Dendritic cell treated with granulocyte-macrophage colony-stimulating factor and Interleukin-4, amounts not matched to agents 40 ng/mL and 50 ng/mL, for 4 days (primary cell): Measurements from ENCODE around the gene GALNT10.

ENCODE experiments used
- H3K27ac Mint-ChIP-seq: one replicate; pipeline ENCODE4 v1.8.0; 2022; ENCODE audit warnings: mild to moderate bottlenecking, mixed read lengths
- H3K27me3 Mint-ChIP-seq: one replicate; pipeline ENCODE4 v1.8.0; 2022; ENCODE audit warnings: mild to moderate bottlenecking, mixed read lengths
- H3K36me3 Mint-ChIP-seq: one replicate; pipeline ENCODE4 v1.8.0; 2022; ENCODE audit warnings: low read depth, mixed read lengths
- H3K4me1 Mint-ChIP-seq: one replicate; pipeline ENCODE4 v1.8.0; 2022; ENCODE audit warnings: low read depth, mixed read lengths
- H3K4me3 Mint-ChIP-seq: one replicate; pipeline ENCODE4 v1.8.0; 2022; ENCODE audit warnings: mild to moderate bottlenecking, moderate library complexity, mixed read lengths
- H3K9me3 Mint-ChIP-seq: one replicate; pipeline ENCODE4 v1.8.0; 2022; ENCODE audit warnings: mixed read lengths
- intact Hi-C: fragments of 100-400 bp; cut with micrococcal nuclease; formaldehyde crosslinking; loops from one replicate; pipeline ENCODE4 v1.15.0; 2022

GALNT10 gene

DNA sequence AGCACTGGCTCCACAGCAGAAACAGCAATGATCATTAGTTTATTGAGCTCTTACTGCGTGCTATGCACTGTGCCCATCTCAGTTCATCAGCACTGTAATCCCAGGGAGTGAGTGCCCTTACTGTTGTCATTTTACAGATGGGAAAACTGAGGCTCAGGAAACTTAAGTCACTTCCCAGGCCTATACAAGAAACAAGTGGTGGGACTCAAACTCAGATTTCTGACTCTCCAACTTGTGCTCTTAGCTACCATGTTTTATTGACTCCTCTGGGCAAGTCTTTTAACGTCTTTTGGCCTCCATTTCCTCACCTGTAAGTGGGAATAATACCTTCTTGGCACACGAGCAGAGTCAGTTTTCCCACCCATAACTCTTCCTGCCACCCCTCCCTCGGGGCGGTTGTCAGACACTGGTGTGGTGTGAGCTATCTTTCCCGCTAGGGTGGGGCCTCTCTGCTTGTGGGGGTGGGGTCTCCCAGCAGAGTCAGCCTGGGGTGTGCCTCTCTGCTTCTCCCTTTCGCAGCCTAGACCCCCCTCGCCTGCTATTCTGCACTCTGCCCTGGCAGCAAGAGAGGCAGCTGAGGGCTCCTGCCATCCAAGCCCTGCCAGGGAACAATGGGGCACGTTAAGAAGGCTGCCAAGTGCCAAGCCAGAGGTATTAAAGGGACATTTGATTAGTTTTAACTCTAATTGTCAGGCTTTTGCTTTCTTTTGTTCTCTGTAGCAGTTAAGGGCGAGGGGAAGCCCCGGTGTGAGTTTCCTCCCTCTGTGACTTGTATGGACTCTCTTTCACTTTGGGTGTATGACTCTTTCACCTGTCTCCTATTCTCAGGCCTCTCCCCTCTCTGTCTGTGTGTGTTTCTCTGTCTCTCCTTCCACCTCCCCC lies 12.1 kb downstream of the GALNT10 start:
- Mint-ChIP-seq H3K4me1 (peaks cover 35% of the 10 kb centered on the region), H3K36me3 (peaks cover 26% of the 10 kb centered on the region), H3K27me3 (no peaks in the 10 kb centered on the region)

DNA sequence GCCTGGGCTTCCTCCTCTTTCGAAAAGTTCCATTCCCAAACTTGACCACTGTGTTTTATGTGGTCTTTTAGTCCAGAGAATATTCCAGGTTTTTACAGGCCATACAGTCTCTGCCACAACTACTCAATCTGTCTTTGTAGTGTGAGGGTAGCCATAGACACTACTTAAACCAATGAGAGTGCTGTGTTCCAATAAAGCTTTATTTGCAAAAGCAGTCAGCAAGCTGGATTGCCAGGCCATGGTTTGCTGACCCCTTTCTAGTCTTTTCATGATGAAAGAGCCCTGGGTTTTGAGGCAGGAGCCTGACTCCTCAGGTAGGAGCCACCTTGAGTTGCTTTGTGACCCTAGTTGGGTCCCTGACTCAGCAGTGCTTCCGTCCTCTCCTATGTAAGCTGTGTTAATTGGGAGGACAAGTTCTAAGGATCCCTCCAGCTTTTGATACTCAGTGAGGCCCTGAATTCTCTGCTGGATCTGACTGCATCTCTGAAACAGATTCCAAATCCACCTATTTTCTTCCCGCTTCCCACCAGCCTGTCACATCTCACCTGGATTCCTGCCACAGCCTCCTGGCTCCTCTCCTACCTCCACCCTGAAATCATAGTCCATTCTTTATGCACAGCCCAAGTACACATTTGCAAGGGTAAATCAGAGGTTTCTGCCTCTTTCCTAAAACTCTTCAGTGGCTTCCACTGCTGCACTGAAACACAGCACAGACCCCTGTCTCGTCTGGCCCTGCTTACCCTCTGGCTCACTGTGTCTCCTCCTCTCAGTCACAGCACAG lies 13.5 kb downstream of the GALNT10 start:
- H3K4me1 Mint-ChIP-seq = peaks cover 21% of the 10 kb centered on the region
- no peak overlapping the region for H3K4me3 Mint-ChIP-seq
- intact Hi-C loops = no loop called here
- H3K9me3 Mint-ChIP-seq = no peaks in the 10 kb centered on the region
- H3K27me3 Mint-ChIP-seq = no peaks in the 10 kb centered on the region
- no peak overlapping the region for H3K27ac Mint-ChIP-seq
- peaks cover 18% of the 10 kb centered on the region for H3K36me3 Mint-ChIP-seq

More for the DNA sequence above, 12.1 kb downstream of the GALNT10 start:
- intact Hi-C loops = no loop called here
- H3K4me3 Mint-ChIP-seq = no peak overlapping the region
- no peaks in the 10 kb centered on the region for H3K9me3 Mint-ChIP-seq
- H3K27ac Mint-ChIP-seq = no peak overlapping the region

DNA sequence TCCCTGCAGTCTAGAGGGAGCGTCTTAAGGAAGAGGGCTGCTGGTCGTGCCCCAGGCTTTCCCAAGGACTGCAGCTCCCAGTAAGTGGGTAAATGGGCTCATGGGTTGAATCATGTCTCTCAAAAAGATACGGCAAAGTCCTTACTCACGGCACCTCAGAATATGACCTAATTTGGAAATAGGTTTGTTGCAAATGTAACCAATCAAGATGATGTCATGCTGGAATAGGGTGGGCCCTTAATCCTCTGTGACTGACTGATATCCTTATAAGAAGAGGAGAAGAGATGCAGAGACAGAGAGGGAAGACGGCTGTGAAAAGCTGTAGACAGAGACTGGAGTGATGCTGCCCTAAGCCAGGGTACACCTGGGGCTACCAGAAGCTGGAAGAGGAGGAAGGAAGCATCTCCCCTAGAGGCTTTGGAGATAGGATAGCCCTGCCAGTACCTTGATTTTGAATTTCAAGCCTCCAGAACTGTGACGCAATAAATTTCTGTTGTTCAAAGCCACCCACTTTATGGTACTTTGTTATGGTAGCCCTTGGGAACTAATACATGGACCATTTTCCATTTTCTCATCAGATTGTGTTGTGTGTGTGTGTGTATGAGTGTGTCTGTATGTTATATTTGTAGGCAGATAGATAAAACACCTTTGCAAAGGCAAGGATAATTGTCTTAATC lies 15.0 kb downstream of the GALNT10 start:
- intact Hi-C loops = no loop called here
- H3K4me1 Mint-ChIP-seq = peaks cover 13% of the 10 kb centered on the region
- H3K4me3 Mint-ChIP-seq = no peak overlapping the region
- no peak overlapping the region for H3K27ac Mint-ChIP-seq
- H3K27me3 Mint-ChIP-seq = no peaks in the 10 kb centered on the region
- H3K9me3 Mint-ChIP-seq = no peaks in the 10 kb centered on the region
- H3K36me3 Mint-ChIP-seq = peaks cover 14% of the 10 kb centered on the region

DNA sequence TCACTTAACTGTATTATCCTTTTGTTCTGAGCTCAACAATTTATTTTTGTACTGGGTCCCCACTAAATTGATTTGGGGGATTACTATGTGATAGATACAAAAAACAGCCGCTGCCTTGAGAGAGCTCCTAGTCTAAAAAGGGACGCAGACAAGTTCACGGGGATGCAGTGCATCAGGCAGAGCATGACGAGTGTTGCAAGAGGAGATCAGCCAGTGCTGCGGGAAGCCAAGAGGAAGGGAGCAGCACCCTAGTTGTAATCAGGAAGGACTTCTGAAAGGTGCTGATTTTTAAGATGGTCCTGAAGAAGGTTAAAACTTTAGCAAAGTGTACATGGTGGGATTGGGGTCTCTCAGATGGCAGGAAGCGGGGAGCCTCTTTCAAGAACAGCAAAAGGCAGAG lies 15.8 kb downstream of the GALNT10 start:
- Mint-ChIP-seq H3K4me3 (no peak overlapping the region), H3K27ac (no peak overlapping the region), H3K9me3 (no peaks in the 10 kb centered on the region), H3K36me3 (peaks cover 14% of the 10 kb centered on the region), H3K27me3 (no peaks in the 10 kb centered on the region), H3K4me1 (peaks cover 13% of the 10 kb centered on the region)
- intact Hi-C loops = no loop called here

DNA sequence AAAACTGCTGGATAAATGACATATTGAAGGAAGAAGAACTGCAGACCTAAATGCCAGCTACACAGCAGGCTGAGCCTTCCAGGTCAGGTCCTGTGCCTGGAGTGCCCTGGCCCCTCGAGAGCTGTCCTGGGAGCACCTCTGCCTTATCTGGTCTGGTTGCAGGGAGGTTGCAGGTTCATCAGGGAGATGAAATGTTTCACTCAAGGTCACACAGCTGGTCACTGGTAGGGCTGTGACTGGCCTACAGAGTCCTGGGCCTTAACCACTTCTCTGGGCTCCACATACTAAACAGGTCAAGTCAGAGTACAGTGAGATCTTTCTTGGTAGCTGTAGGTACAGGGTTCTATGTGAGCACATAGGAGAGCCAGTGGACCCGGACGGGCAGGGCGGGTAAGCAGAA lies 16.7 kb downstream of the GALNT10 start:
- no peaks in the 10 kb centered on the region for H3K27me3 Mint-ChIP-seq
- no peak overlapping the region for H3K27ac Mint-ChIP-seq
- peaks cover 13% of the 10 kb centered on the region for H3K4me1 Mint-ChIP-seq
- peaks cover 14% of the 10 kb centered on the region for H3K36me3 Mint-ChIP-seq
- H3K4me3 Mint-ChIP-seq = no peak overlapping the region
- intact Hi-C loops = no loop called here
- H3K9me3 Mint-ChIP-seq = no peaks in the 10 kb centered on the region

DNA sequence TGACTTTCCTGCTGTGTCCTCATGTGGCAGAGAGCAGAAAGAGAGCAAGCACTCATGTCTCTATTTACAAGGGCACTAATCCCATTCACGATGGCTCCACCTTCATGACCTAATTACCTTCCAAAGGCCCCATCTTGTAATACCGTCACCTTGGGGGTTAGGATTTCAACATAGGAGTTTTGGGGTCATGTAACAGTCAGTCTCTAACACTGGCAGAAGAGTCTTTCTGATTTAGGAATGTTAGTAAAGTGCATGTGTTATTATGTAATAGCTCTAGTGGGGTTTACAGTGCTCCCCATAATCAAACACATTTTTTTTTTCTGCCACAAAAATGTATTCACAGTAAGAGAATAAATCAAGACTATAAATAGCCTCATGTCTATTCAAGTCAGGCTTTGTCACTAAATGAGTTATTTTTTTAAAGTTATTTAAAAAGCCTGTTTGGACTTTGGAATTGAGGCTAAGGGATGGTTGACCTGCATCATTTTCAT lies 19.1 kb downstream of the GALNT10 start:
- Mint-ChIP-seq H3K9me3 (no peaks in the 10 kb centered on the region), H3K4me3 (no peak overlapping the region), H3K27me3 (no peaks in the 10 kb centered on the region), H3K4me1 (peaks cover 15% of the 10 kb centered on the region), H3K27ac (no peak overlapping the region), H3K36me3 (peaks cover 8% of the 10 kb centered on the region)
- intact Hi-C loops = no loop called here

DNA sequence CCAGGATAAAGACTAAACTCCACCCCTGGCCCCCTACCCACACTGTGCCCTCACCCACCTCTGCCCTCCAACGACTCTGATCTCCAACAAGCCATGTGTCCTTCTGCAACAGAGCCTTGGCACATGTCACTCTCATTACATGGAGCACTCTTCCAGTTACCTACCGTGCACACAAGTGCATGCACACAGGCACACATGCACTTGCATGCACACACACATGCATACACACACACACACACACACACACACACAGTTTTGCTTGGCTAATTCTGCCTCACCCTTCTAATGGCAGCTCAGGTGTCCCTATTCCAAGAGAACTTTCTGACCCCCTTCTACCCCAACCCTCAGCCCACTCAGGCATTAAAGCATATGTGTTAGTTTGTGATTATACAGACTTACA lies 19.6 kb downstream of the GALNT10 start:
- no peak overlapping the region for H3K27ac Mint-ChIP-seq
- H3K4me3 Mint-ChIP-seq = no peak overlapping the region
- H3K9me3 Mint-ChIP-seq = no peaks in the 10 kb centered on the region
- peaks cover 15% of the 10 kb centered on the region for H3K4me1 Mint-ChIP-seq
- H3K27me3 Mint-ChIP-seq = no peaks in the 10 kb centered on the region
- intact Hi-C loops = no loop called here
- H3K36me3 Mint-ChIP-seq = peaks cover 7% of the 10 kb centered on the region

DNA sequence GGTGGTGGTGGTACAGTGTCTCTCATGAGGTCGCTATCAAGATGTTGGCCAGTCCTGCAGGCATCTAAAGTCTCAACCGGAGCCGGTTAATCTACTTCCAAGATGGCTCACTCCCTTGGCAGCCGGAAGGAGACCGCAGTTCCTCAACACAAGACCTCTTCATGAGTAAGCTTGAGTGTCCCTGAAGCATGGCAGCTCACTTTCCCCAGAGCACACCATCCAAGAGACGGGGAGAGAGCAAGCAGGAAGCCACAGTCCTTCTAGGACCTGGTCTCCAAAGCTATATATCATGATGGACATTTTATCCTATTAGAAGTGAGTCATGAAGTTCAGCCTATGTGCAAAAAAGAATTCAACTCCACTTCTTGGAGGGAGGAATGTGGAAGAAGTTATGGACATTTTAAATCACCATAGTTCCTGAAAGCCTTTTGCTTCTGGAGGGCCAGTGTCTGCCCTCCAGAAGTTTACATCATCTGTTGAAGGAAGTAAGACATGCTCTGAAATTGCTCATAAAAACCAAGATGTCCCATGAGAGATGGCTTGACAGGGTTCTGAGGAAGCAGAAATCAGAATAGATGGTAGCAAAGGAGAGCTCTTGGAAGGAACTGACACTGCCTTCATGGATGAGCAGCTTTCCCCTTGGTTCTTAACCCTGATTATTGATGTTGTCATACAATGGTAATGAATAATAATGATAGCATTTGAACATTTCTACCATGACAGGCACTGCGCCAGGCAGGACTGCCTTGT lies 21.3 kb downstream of the GALNT10 start:
- Mint-ChIP-seq H3K36me3 (peaks cover 7% of the 10 kb centered on the region), H3K27me3 (no peaks in the 10 kb centered on the region), H3K4me3 (no peak overlapping the region), H3K9me3 (no peaks in the 10 kb centered on the region), H3K27ac (no peak overlapping the region), H3K4me1 (peaks cover 8% of the 10 kb centered on the region)
- intact Hi-C loops = no loop called here

DNA sequence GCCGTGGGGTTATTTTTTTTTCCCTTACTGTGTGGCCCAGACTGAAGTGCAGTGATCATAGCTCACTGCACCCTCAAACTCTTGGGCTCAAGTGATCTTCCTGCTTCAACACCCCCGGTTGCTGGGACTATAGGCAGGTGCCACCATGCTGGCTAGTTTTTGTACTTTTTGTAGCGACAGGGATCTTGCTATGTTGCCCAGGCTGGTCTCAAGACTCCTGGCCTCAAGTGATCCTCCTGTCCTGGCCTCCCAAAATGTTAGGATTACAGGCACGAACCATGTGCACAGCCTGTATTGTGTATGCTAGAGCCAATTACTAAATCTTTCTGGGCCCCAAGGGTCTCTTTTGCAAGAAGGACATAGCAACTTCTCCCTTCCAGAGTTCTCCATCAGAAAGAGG lies 23.1 kb downstream of the GALNT10 start:
- Mint-ChIP-seq H3K27me3 (no peaks in the 10 kb centered on the region), H3K4me1 (peaks cover 13% of the 10 kb centered on the region), H3K9me3 (no peaks in the 10 kb centered on the region), H3K4me3 (no peak overlapping the region), H3K27ac (no peak overlapping the region), H3K36me3 (peaks cover 7% of the 10 kb centered on the region)
- intact Hi-C loops = no loop called here

DNA sequence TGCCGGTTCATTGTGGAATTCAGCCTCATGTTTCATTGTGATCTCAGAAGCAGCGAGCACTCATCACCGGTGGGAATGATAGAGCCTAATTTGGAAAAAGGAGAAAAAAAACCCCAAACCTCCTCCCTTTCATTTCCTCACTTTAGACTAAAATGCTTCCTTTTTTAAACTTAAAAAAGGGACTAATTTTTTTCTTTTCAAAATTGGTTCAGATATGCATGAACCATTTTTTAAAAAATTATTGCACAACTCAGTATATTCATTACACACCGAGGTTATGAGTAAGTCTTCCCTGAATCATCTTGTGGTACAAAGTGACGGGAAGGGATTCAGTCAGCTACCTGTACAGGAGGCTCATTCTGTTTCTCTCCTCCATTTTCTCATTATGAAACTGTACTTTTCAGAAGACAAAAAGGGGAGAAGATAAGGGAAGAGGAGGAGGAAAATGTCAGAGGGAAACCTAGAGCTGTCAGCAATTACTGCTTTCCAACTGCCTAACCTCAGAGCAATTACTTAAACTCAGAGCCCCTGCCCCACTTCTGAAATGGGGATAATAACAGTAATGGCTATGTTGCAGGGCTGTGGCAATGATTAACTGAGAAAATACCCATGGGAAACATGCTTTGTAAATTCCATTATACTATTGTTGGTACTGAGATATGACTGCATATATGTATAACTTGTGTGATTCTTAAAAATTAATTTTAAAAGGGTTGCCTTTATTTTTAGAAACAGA lies 24.0 kb downstream of the GALNT10 start:
- H3K4me1 Mint-ChIP-seq = peaks cover 13% of the 10 kb centered on the region
- no peak overlapping the region for H3K4me3 Mint-ChIP-seq
- intact Hi-C loops = no loop called here
- no peaks in the 10 kb centered on the region for H3K27me3 Mint-ChIP-seq
- no peaks in the 10 kb centered on the region for H3K9me3 Mint-ChIP-seq
- H3K36me3 Mint-ChIP-seq = peaks cover 9% of the 10 kb centered on the region
- no peak overlapping the region for H3K27ac Mint-ChIP-seq

DNA sequence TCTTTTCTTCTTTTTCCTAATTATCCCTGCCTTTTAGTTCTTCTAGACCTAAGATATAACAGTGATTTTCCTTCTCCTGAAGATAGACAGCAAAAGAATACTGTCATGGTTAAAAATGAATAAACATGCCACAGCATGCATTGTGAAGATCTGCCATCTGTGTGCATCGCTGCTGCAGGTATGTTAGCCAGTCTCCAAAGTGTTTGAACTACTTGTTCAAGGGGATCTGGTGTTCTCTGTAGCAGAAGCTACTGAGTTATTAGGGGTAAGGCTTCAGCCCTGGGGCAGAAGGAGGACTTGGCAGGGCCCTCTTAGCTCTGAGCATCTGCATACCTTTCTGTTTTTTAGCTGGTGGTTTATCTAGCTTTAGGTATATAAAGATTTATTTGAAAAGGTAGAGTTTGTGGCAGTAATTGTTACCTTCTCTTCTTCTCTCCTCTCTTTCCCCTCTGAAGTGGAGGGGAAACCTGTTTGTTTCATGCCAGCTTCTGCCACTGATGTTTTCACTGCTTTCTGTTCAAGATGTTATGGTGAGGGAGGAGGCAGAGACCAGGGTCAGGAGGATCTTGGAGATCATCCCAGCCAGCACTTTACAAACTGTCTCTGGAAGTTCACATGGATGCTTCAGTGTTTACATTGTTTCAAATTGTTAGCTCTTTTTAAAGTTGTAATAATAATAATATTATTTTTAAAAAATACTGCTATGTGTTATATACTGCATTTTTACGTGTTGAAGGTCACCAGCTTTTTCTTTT lies 25.2 kb downstream of the GALNT10 start:
- no peak overlapping the region for H3K4me3 Mint-ChIP-seq
- H3K36me3 Mint-ChIP-seq = peaks cover 16% of the 10 kb centered on the region
- H3K4me1 Mint-ChIP-seq = peaks cover 13% of the 10 kb centered on the region
- no peaks in the 10 kb centered on the region for H3K9me3 Mint-ChIP-seq
- no peak overlapping the region for H3K27ac Mint-ChIP-seq
- intact Hi-C loops = no loop called here
- H3K27me3 Mint-ChIP-seq = no peaks in the 10 kb centered on the region

DNA sequence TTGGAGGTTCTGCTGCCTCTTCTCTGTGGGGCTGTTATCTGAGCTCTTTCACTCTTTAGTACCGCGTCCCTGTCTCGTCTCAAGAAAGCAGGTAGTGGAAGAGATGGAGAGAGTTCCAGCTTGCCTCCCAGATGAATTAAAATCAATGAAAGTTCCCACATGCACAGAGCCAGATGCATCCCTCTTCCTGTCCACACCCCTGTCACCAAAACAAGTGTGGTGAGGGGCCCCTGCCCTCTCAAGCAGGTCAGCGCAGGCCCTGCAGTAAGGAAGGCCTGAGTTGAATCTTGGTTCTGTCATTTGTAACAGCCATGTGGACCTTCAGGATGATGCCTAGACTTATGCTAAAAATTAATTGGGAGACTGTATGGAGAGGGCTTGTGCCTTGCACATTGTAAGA lies 26.9 kb downstream of the GALNT10 start:
- no peak overlapping the region for H3K4me3 Mint-ChIP-seq
- peaks cover 26% of the 10 kb centered on the region for H3K4me1 Mint-ChIP-seq
- no peaks in the 10 kb centered on the region for H3K9me3 Mint-ChIP-seq
- H3K36me3 Mint-ChIP-seq = peaks cover 16% of the 10 kb centered on the region
- no peak overlapping the region for H3K27ac Mint-ChIP-seq
- intact Hi-C loops = no loop called here
- H3K27me3 Mint-ChIP-seq = no peaks in the 10 kb centered on the region
